ENCODE data around the gene PDXK. TPM values are rescaled to one million over a fixed set of nuclear protein-coding genes. Genes with fewer than 3 reads are reported as not detected.

The PDXK gene
- total and polyA plus RNA-seq, 2 experiments from 2014 or later = 103 to 192 TPM

- peaks cover 25% of the 10 kb centered on the region for H3K4me1 ChIP-seq (ENCODE audit: insufficient read depth)
- DNase-seq (ENCODE audit: low spot score) = no peak
- no peaks in the 10 kb centered on the region for H3K9me2 ChIP-seq (replicated peaks; ENCODE audit: insufficient read depth)
- H4K20me1 ChIP-seq (ENCODE audit: insufficient read depth, poor library complexity, severe bottlenecking) = peaks cover 15% of the 10 kb centered on the region
- no peaks in the 10 kb centered on the region for H3K36me3 ChIP-seq (replicated peaks; ENCODE audit: insufficient read depth, low read depth)
- no peak overlapping the region for H3K27ac ChIP-seq
- H3K79me2 ChIP-seq = peaks cover 28% of the 10 kb centered on the region
- H3K4me3 ChIP-seq = no peak overlapping the region
- H3K9me3 ChIP-seq (ENCODE audit: low read depth) = no peaks in the 10 kb centered on the region
- no peak overlapping the region for H3K4me2 ChIP-seq
- TF ChIP-seq EZH2 (IDR thresholded peaks at IDR 0.05; ENCODE audit: borderline replicate concordance) (no peak), CTCF (IDR thresholded peaks at IDR 0.05; ENCODE audit: poor library complexity) (no peak), EZH2phosphoT487 (IDR thresholded peaks at IDR 0.05; ENCODE audit: low read depth, severe bottlenecking, unreplicated experiment) (no peak)
- no peaks in the 10 kb centered on the region for H3K27me3 ChIP-seq
- 93% methylated on average over 13 of the region's 13 CpGs for WGBS (ENCODE audit: low lambda C conversion rate, missing lambda C conversion rate)
- no peak overlapping the region for H2AFZ ChIP-seq
Measured at GRCh38 chr21:43771698-43772424, 52.9 kb downstream of the PDXK start.

- Histone ChIP-seq H3K4me2 (no peak overlapping the region), H3K9me3 (ENCODE audit: low read depth) (no peaks in the 10 kb centered on the region), H3K4me1 (ENCODE audit: insufficient read depth) (peaks cover 22% of the 10 kb centered on the region), H3K27ac (no peak overlapping the region), H3K4me3 (no peak overlapping the region), H3K9me2 (replicated peaks; ENCODE audit: insufficient read depth) (no peaks in the 10 kb centered on the region), H2AFZ (no peak overlapping the region), H3K36me3 (replicated peaks; ENCODE audit: insufficient read depth, low read depth) (no peaks in the 10 kb centered on the region), H3K79me2 (peaks cover 28% of the 10 kb centered on the region), H3K27me3 (no peaks in the 10 kb centered on the region), H4K20me1 (ENCODE audit: insufficient read depth, poor library complexity, severe bottlenecking) (peaks cover 15% of the 10 kb centered on the region)
- WGBS (ENCODE audit: low lambda C conversion rate, missing lambda C conversion rate) = 66% methylated on average over 6 of the region's 6 CpGs
- no peak for TF ChIP-seq EZH2 (IDR thresholded peaks at IDR 0.05; ENCODE audit: borderline replicate concordance)
- no peak for TF ChIP-seq EZH2phosphoT487 (IDR thresholded peaks at IDR 0.05; ENCODE audit: low read depth, severe bottlenecking, unreplicated experiment)
- no peak for TF ChIP-seq CTCF (IDR thresholded peaks at IDR 0.05; ENCODE audit: poor library complexity)
- no peak for DNase-seq (ENCODE audit: low spot score)
Measured at GRCh38 chr21:43772425-43772821, 53.5 kb downstream of the PDXK start.

GRCh38 chr21:43774163-43774562 lies 55.2 kb downstream of the PDXK start:
- H3K9me3 ChIP-seq (ENCODE audit: low read depth) = no peaks in the 10 kb centered on the region
- H2AFZ ChIP-seq = no peak overlapping the region
- no peak overlapping the region for H3K4me3 ChIP-seq
- peaks cover 28% of the 10 kb centered on the region for H3K79me2 ChIP-seq
- peaks cover 8% of the 10 kb centered on the region for H3K4me1 ChIP-seq (ENCODE audit: insufficient read depth)
- TF ChIP-seq CTCF (IDR thresholded peaks at IDR 0.05; ENCODE audit: poor library complexity) (no peak), EZH2 (IDR thresholded peaks at IDR 0.05; ENCODE audit: borderline replicate concordance) (no peak), EZH2phosphoT487 (IDR thresholded peaks at IDR 0.05; ENCODE audit: low read depth, severe bottlenecking, unreplicated experiment) (no peak)
- peaks cover 15% of the 10 kb centered on the region for H4K20me1 ChIP-seq (ENCODE audit: insufficient read depth, poor library complexity, severe bottlenecking)
- no peak overlapping the region for H3K27ac ChIP-seq
- no peaks in the 10 kb centered on the region for H3K9me2 ChIP-seq (replicated peaks; ENCODE audit: insufficient read depth)
- no peaks in the 10 kb centered on the region for H3K27me3 ChIP-seq
- DNase-seq (ENCODE audit: low spot score) = no peak
- H3K36me3 ChIP-seq (replicated peaks; ENCODE audit: insufficient read depth, low read depth) = no peaks in the 10 kb centered on the region
- WGBS (ENCODE audit: low lambda C conversion rate, missing lambda C conversion rate) = 92% methylated on average over 10 of the region's 10 CpGs
- peak overlapping the region; percentile 100 for H3K4me2 ChIP-seq
